Transverse colon (tissue), 4 donors: ENCODE measurements around the gene APH1A. TPM values are rescaled to one million over a fixed set of nuclear protein-coding genes. Genes with fewer than 3 reads are reported as not detected.
"Not testable (repeated sequence)": the region's sequence is repeated elsewhere in the genome, so short reads cannot be mapped to it uniquely, and the experiment has no call there.

Source experiments
- DNase-seq: peaks from one replicate; pipeline ENCODE4 v3.0.0-alpha.2; 2019
- H3K27ac ChIP-seq, 4 donors: fragments of 200-600 bp; sonication (generic); 2 replicates each; pipeline ENCODE4 v1.5.1; 2016 to 2018; ENCODE audit warnings: inconsistent platforms in 4 of 4
- H3K27me3 ChIP-seq: fragments of 200-600 bp; sonication (generic); 2 replicates; pipeline ENCODE4 v1.5.1; 2017; ENCODE audit warnings: inconsistent platforms
- H3K36me3 ChIP-seq, 4 donors: fragments of 200-600 bp; sonication (generic); 2 replicates each; pipeline ENCODE4 v1.5.1; 2017 to 2019; ENCODE audit warnings: inconsistent platforms in 4 of 4
- H3K4me1 ChIP-seq, 4 donors: fragments of 200-600 bp; sonication (generic); 2 replicates each; pipeline ENCODE4 v1.5.1; 2017 to 2020; ENCODE audit warnings: inconsistent platforms in 4 of 4
- H3K4me3 ChIP-seq, 4 donors: fragments of 200-600 bp; sonication (generic); 1 replicate in 1 of 4; 2 replicates in 3 of 4; pipeline versions ENCODE4 v1.5.1 to v1.6.1; 2017 to 2019; ENCODE audit warnings: inconsistent platforms in 4 of 4
- H3K9me3 ChIP-seq, 2 donors: fragments of 200-600 bp; sonication (generic); 2 replicates each; pipeline ENCODE4 v1.5.1; 2017 to 2019; ENCODE audit warnings: inconsistent platforms in 2 of 2
- EP300 ChIP-seq: sonication (generic); formaldehyde crosslinking; IDR thresholded peaks from one replicate; pipeline ENCODE4 v1.6.1; 2017; ENCODE audit warnings: antibody characterized with exemption, low read depth
- POLR2A ChIP-seq: fragments of 450-650 bp; IDR thresholded peaks from one replicate; pipeline ENCODE4 v1.6.1; 2016; ENCODE audit warnings: antibody characterized with exemption, mild to moderate bottlenecking, moderate library complexity
- POLR2AphosphoS5 ChIP-seq, 3 donors: sonication (generic); formaldehyde crosslinking; IDR thresholded peaks; one replicate each; pipeline ENCODE4 v1.6.1; 2016; ENCODE audit warnings: antibody characterized with exemption in 3 of 3
- WGBS, 2 donors: methylation state at CpG; one replicate each; pipeline ENCODE4 v1.1.5; 2018; ENCODE audit warnings: low coverage in 1 of 2; 5-methylcytosine and 5-hydroxymethylcytosine counted together
- in situ Hi-C, 4 donors: fragments of 200-750 bp; cut with MboI; loops; one replicate each; pipeline versions ENCODE4 v1.15.0 to v1.15.1; 2017; ENCODE audit warnings: low sequenced_read_pairs in 3 of 4, low pct_ligation_motif_present in 1 of 4, low pct_unique_long_range_greater_than_20kb in 1 of 4
- intact Hi-C: fragments of 100-400 bp; cut with DNase I; formaldehyde crosslinking; loops from one replicate; pipeline ENCODE4 v1.15.1; 2023; ENCODE audit warnings: low total_unique reads
- total RNA-seq, 4 donors: library from RNA; depleted of rRNA; stranded (reverse); fragments of >200 nt; gene quantifications; one replicate each; pipeline ENCODE4 v1.1.0, GENCODE V29; 2016
- TF ChIP-seq, protein P1 (sequence below), 5 experiments: fragments of 200-600 bp in 3 of 5; fragments of 450-650 bp in 2 of 5; sonication (generic) in 3 of 5; IDR thresholded peaks; 1 replicate in 2 of 5; 2 replicates in 3 of 5; pipeline ENCODE4 v1.5.1; 2016 to 2017; ENCODE audit warnings: antibody characterized with exemption in 5 of 5, inconsistent platforms in 3 of 5, mild to moderate bottlenecking in 2 of 5, moderate library complexity in 1 of 5

APH1A gene
- 100 to 1,000 TPM in 3 of 4 donors, 10 to 100 TPM in 1; 86.8 to 162 (median 113) TPM for total RNA-seq

DNA sequence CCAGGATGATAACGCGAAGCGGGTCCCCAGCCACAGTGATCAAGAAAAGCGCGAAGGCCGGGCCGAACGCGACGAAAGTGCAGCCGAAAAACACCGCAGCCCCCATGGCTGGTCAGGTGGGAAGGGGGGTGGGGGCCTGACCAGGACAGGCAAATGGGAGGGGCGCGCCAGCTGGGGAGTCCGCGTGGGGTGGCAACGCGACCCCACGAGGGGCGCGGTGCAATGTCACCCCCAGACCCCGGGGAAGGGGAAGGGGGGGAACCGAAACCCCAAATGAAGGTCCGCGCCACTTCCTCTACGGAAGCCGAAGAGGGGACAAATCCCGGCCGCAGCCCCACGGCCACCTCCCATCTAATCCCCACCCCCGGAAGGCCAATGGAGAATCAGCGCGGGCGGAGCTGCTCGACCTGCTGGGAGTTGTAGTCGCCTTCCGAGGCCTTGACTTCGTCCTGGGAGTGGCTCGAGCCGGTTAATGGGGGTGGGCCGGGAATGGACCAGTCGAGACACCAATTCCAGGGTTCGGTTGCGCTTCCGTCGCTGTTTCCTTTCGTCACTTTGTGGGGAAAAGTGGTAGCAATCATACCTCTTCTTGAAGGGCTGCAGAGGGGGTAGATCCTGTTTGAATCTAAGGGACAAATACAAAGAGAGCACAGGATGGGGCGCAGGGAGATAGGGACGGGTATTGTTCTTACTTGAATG, at the start of gene APH1A:
APH1A (minus strand) TSS at position 312 of the 699 bp plus-strand sequence; CDS start at position 106, 206 bp downstream.
- WGBS, 2 donors, result 0% methylated on average over 2 to 49 of the region's 49 CpGs
- H3K27ac ChIP-seq, result peak within 1 kb of the TSS; percentile 87 to 96 (median 94)
- in situ Hi-C loops (no loop called here), intact Hi-C loops (no loop called here)
- H3K27me3 ChIP-seq, result no peaks in the 10 kb centered on the region
- H3K4me1 ChIP-seq, result peaks cover 9 to 36% (median 19%) of the 10 kb centered on the region in 4 donors
- TF ChIP-seq, protein P1, sequence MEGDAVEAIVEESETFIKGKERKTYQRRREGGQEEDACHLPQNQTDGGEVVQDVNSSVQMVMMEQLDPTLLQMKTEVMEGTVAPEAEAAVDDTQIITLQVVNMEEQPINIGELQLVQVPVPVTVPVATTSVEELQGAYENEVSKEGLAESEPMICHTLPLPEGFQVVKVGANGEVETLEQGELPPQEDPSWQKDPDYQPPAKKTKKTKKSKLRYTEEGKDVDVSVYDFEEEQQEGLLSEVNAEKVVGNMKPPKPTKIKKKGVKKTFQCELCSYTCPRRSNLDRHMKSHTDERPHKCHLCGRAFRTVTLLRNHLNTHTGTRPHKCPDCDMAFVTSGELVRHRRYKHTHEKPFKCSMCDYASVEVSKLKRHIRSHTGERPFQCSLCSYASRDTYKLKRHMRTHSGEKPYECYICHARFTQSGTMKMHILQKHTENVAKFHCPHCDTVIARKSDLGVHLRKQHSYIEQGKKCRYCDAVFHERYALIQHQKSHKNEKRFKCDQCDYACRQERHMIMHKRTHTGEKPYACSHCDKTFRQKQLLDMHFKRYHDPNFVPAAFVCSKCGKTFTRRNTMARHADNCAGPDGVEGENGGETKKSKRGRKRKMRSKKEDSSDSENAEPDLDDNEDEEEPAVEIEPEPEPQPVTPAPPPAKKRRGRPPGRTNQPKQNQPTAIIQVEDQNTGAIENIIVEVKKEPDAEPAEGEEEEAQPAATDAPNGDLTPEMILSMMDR (IDR thresholded peaks at IDR 0.05), result no peak
- peak; percentile 68 to 87 (median 76) for TF ChIP-seq POLR2AphosphoS5 (IDR thresholded peaks at IDR 0.05)
- no peak for TF ChIP-seq EP300
- TF ChIP-seq POLR2A, result peak; percentile 66
- DNase-seq, result peak; percentile 97
- H3K9me3 ChIP-seq, result no peaks in the 10 kb centered on the region
- peaks cover 0 to 14% (median 6%) of the 10 kb centered on the region in 4 donors for H3K36me3 ChIP-seq
- peak within 1 kb of the TSS; percentile 69 to 98 (median 79) for H3K4me3 ChIP-seq

DNA sequence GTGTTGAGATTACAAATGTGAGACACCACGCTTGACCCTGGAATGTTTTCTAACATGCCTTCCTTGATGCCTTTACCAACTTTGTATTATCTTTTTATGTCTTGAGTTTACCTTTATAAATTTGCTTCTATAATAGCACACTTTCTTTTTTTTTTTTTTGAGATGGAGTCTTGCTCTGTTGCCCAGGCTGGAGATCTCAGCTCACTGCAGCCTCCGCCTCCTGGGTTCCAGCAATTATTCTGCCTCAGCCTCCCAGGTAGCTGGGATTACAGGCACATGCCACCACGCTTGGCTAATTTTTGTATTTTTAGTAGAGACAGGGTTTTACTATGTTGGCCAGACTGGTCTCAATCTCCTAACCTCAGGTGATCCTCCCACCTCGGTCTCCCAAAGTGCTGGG, 45.9 kb upstream of the APH1A start:
- intact Hi-C loops, H3K4me1 ChIP-seq, in situ Hi-C loops, DNase-seq, H3K9me3 ChIP-seq, H3K36me3 ChIP-seq, H3K27ac ChIP-seq, H3K4me3 ChIP-seq, H3K27me3 ChIP-seq: not testable (repeated sequence)
- 92 to 96% methylated on average over 4 of the region's 4 CpGs for WGBS, 2 donors

DNA sequence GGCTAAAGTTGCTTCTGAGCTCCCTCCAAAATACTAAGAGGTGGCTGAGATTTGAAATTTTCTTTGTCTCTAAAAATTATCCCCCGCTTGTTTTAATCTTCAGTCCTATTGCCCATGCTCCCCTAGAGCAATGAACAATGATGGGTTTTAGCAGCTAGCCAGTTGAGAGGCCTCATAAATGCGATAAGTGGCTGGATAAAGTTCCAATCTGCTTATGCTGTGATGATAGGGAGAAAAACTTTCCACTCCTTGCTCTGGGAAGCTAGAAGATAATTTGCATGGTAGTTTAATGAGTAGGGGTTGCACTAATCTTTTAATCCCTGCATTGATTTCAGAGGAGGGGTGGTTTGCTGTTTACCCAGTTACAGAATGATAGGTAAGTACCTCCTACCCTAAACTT, 42.9 kb upstream of the APH1A start:
- Histone ChIP-seq H3K27me3 (no peaks in the 10 kb centered on the region), H3K9me3 (no peaks in the 10 kb centered on the region), H3K4me1 (no peaks in the 10 kb centered on the region), H3K27ac (no peak overlapping the region), H3K4me3 (no peak overlapping the region), H3K36me3 (peaks cover 0 to 8% (median 2%) of the 10 kb centered on the region in 4 donors)
- WGBS, 2 donors, result 90% methylated on average over 2 of the region's 2 CpGs
- TF ChIP-seq POLR2AphosphoS5 (IDR thresholded peaks at IDR 0.05) (no peak), POLR2A (no peak), EP300 (no peak)
- TF ChIP-seq, protein P1 (IDR thresholded peaks at IDR 0.05), result no peak
- intact Hi-C loops, result no loop called here
- DNase-seq, result no peak
- in situ Hi-C loops, result no loop called here

DNA sequence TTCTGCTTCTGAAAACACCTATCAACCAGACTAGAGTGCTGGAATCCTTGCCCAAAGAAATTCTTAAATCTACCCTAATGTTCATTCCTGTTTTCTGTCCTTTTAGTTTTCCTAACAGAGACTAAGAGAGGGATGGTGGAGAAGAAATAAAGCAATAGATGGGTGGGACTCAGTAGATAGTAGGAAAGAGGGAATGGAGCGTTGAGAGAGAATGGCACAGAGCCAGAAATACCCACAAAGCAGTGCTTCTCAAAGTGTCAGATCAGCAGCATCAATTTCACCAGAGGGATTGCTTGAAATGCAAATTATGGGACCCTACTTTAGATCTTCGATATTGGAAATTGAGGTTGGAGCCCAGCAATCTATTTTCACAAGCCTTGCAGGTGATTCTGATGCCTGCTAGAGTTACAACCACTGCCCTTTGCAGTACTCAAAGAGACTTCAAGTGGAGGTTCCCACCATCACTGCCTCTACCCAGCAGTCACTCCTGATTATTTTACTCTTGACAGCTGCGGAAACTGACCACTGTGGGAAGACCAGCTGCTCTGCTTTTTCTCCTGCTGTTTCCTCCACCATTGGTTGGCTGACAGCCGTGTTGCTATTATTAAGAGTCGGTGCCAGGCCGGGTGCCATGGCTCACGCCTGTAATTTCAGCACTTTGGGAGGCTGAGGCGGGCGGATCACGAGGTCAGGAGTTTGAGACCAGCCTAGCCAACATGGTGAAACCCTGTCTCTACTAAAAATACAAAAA, 41.1 kb upstream of the APH1A start:
- intact Hi-C loops (no loop called here), in situ Hi-C loops (no loop called here)
- Histone ChIP-seq H3K36me3 (peaks cover 0 to 8% (median 2%) of the 10 kb centered on the region in 4 donors), H3K27ac (no peak overlapping the region), H3K4me1 (no peaks in the 10 kb centered on the region), H3K4me3 (no peak overlapping the region), H3K9me3 (no peaks in the 10 kb centered on the region), H3K27me3 (no peaks in the 10 kb centered on the region)
- TF ChIP-seq POLR2A (no peak), EP300 (no peak), POLR2AphosphoS5 (IDR thresholded peaks at IDR 0.05) (no peak)
- TF ChIP-seq, protein P1 (IDR thresholded peaks at IDR 0.05), result no peak
- WGBS, 2 donors, result 67 to 89% methylated on average over 2 to 10 of the region's 10 CpGs
- DNase-seq, result no peak

DNA sequence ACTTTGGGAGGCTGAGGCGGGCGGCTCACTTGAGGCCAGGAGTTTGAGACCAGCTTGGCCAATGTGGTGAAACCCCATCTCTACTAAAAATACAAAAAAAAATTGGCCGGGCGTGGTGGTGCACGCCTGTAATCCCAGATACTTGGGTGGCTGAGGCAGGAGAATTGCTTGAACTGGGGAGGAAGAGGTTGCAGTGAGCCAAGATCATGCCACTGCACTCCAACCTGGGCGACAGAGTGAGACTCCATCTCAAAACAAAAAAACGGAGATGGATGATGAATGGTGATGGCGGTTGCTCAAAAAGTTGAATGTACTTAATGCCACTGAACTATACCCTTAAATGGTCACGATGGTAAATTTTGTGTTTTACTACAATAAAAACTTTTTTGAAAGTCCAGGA, 39.8 kb upstream of the APH1A start:
- in situ Hi-C loops, H3K27ac ChIP-seq, DNase-seq, H3K4me1 ChIP-seq, intact Hi-C loops, H3K4me3 ChIP-seq, H3K9me3 ChIP-seq, H3K27me3 ChIP-seq, H3K36me3 ChIP-seq: not testable (repeated sequence)
- WGBS, 2 donors, result 92 to 93% methylated on average over 4 to 9 of the region's 9 CpGs
